B cell (primary cell): ENCODE data around the gene ATP11A. TPM values are rescaled to one million over a fixed set of nuclear protein-coding genes. Genes with fewer than 3 reads are reported as not detected.

Experiments
- ATAC-seq: fragments of 200-7000 bp; cut with Tn5 transposase; one replicate; pipeline ENCODE4 v1.10.0; 2021; ENCODE audit warnings: low read depth, mild to moderate bottlenecking, moderate number of reproducible peaks, moderate library complexity
- CTCF ChIA-PET: fragments of 350-600 bp; sonication (Branson Sonifier 250); formaldehyde crosslinking; loops from one replicate; lab custom pipeline; 2021; ENCODE audit warnings: antibody characterized with exemption, inconsistent platforms; lab: Charles Lee
- POLR2A ChIA-PET: fragments of 350-600 bp; sonication (Branson Sonifier 250); formaldehyde crosslinking; loops from one replicate; lab custom pipeline; 2021; ENCODE audit warnings: antibody characterized with exemption; lab: Charles Lee
- DNase-seq: peaks from one replicate; pipeline ENCODE4 v3.0.0; 2013
- H2AFZ ChIP-seq: 2 replicates; pipeline ENCODE4 v1.6.1; 2012; ENCODE audit warnings: mild to moderate bottlenecking, low read depth, low read length; ENCODE audit not compliant: insufficient read depth, poor library complexity, severe bottlenecking
- H3K27ac ChIP-seq, 2 donors: 1 replicate in 1 of 2; 2 replicates in 1 of 2; pipeline ENCODE4 v1.5.1; 2012 to 2013; ENCODE audit warnings: low read length in 2 of 2, mild to moderate bottlenecking in 2 of 2, moderate library complexity in 1 of 2
- H3K27me3 ChIP-seq, 4 experiments: fragments of 200-600 bp in 1 of 4; sonication (generic) in 1 of 4; replicated peaks in 1 of 4; 1 replicate in 2 of 4; 2 replicates in 2 of 4; pipeline versions ENCODE4 v1.6.1 to v1.7.0; 2013 to 2016; ENCODE audit warnings: low read length in 3 of 4, mild to moderate bottlenecking in 2 of 4, mixed read lengths in 1 of 4, moderate library complexity in 1 of 4; ENCODE audit not compliant: insufficient read depth in 4 of 4, control insufficient read depth in 3 of 4; ENCODE audit errors: control extremely low read depth in 1 of 4
- H3K36me3 ChIP-seq, 2 experiments: replicated peaks in 1 of 2; 1 replicate in 1 of 2; 2 replicates in 1 of 2; pipeline versions ENCODE4 v1.6.1 to v1.7.1; 2013; ENCODE audit warnings: low read length in 1 of 2; ENCODE audit not compliant: insufficient read depth in 2 of 2, control insufficient read depth in 1 of 2; ENCODE audit errors: control extremely low read depth in 1 of 2, extremely low read depth in 1 of 2
- H3K4me1 ChIP-seq, 2 donors: fragments of 200-600 bp in 1 of 2; sonication (generic) in 1 of 2; 1 replicate in 1 of 2; 2 replicates in 1 of 2; pipeline versions ENCODE4 v1.5.1 to v1.6.1; 2013 to 2017; ENCODE audit warnings: low read length in 2 of 2; ENCODE audit not compliant: control insufficient read depth in 2 of 2, insufficient read depth in 2 of 2
- H3K4me2 ChIP-seq: replicated peaks from 2 replicates; pipeline ENCODE3; 2012; ENCODE audit warnings: mild to moderate bottlenecking, low read depth, low read length; ENCODE audit not compliant: poor library complexity, severe bottlenecking
- H3K4me3 ChIP-seq, 5 experiments: fragments of 200-600 bp in 1 of 5; sonication (generic) in 1 of 5; 1 replicate in 3 of 5; 2 replicates in 2 of 5; pipeline versions ENCODE4 v1.5.1 to v1.7.0; 2011 to 2016; ENCODE audit warnings: low read length in 4 of 5, mild to moderate bottlenecking in 4 of 5, low read depth in 2 of 5, control low read depth in 1 of 5, moderate library complexity in 1 of 5; ENCODE audit not compliant: insufficient read depth in 1 of 5; ENCODE audit errors: control extremely low read depth in 1 of 5, extremely low read depth in 1 of 5
- H3K79me2 ChIP-seq: fragments of 200-600 bp; sonication (generic); one replicate; pipeline ENCODE4 v1.6.0; 2016; ENCODE audit warnings: low read length; ENCODE audit not compliant: control insufficient read depth, insufficient read depth
- H3K9ac ChIP-seq: fragments of 200-600 bp; sonication (generic); 2 replicates; pipeline ENCODE4 v1.6.1; 2017; ENCODE audit warnings: mild to moderate bottlenecking, low read length, moderate library complexity
- H3K9me3 ChIP-seq, 3 donors: one replicate each; pipeline versions ENCODE4 v1.6.1 to v1.7.1; 2013; ENCODE audit warnings: low read length in 2 of 3; ENCODE audit not compliant: control insufficient read depth in 2 of 3, insufficient read depth in 1 of 3; ENCODE audit errors: control extremely low read depth in 1 of 3
- H4K20me1 ChIP-seq: 2 replicates; pipeline ENCODE4 v1.6.0; 2012; ENCODE audit warnings: mild to moderate bottlenecking, low read length; ENCODE audit not compliant: insufficient read depth, control insufficient read depth, poor library complexity, severe bottlenecking
- H3K27ac Mint-ChIP-seq: one replicate; pipeline ENCODE4 v1.8.0; 2021; ENCODE audit warnings: mixed read lengths
- H3K27me3 Mint-ChIP-seq: one replicate; pipeline ENCODE4 v1.8.0; 2021; ENCODE audit warnings: mixed read lengths
- H3K4me1 Mint-ChIP-seq: one replicate; pipeline ENCODE4 v1.8.0; 2021; ENCODE audit warnings: mixed read lengths
- H3K4me3 Mint-ChIP-seq: one replicate; pipeline ENCODE4 v1.8.0; 2021; ENCODE audit warnings: mixed read lengths
- H3K9me3 Mint-ChIP-seq: one replicate; pipeline ENCODE4 v1.8.0; 2022; ENCODE audit warnings: mixed read lengths; ENCODE audit not compliant: insufficient read depth
- EZH2 ChIP-seq: IDR thresholded peaks from 2 replicates; pipeline ENCODE4 v1.6.1; 2012; ENCODE audit warnings: borderline replicate concordance, low read depth, mild to moderate bottlenecking, moderate library complexity, low read length; ENCODE audit not compliant: insufficient read depth, poor library complexity, severe bottlenecking
- WGBS: methylation state at CpG from one replicate; pipeline ENCODE4 v1.1.5; 2013; ENCODE audit warnings: missing lambda C conversion rate; ENCODE audit not compliant: insufficient coverage; 5-methylcytosine and 5-hydroxymethylcytosine counted together
- intact Hi-C: fragments of 100-400 bp; cut with micrococcal nuclease; formaldehyde crosslinking; loops from one replicate; pipeline ENCODE4 v1.10.0; 2022
- polyA plus RNA-seq: library from polyadenylated mRNA; depleted of rRNA; stranded (reverse); fragments of >200 nt; gene quantifications from 2 replicates; pipeline ENCODE4 v1.2.3, GENCODE V29; 2012
- total RNA-seq, 2 donors: library from RNA; stranded (reverse); fragments of 120-200 nt in 1 of 2; gene quantifications; 1 replicate in 1 of 2; 2 replicates in 1 of 2; pipeline versions ENCODE4 v1.2.3 to v1.2.4, GENCODE V29; 2013 to 2022
- TF ChIP-seq, protein P1 (sequence below): fragments of 200-600 bp; IDR thresholded peaks from one replicate; pipeline ENCODE4 v1.8.0; 2022; ENCODE audit warnings: antibody characterized with exemption, mild to moderate bottlenecking

ATP11A gene
- total and polyA plus RNA-seq, 2 donors (not counting 1 experiment from before 2014, with no cell fraction given): 36.9 to 60.3 TPM

DNA sequence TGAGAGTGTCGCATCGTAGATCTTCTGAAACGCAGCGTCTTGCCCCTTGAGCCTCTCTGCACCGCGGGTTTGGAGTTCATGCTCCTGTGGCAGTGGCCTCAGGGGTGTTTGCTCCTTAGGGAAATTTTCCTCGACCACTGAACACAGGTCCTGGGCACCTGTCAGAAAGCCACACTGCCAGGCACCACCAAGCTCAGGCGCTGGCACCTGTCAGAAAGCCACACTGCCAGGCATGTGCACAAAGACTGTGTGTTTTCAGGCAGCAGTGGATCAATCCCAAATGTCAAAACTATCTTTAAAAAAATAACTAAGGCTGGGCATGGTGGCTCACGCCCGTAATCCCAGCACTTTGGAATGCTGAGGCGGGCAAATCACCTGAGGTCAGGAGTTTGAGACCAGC is 87.1 kb downstream of the ATP11A start:
- no peak for DNase-seq
- Mint-ChIP-seq H3K9me3 (no peaks in the 10 kb centered on the region), H3K27me3 (no peaks in the 10 kb centered on the region), H3K4me1 (no peaks in the 10 kb centered on the region), H3K27ac (no peak overlapping the region), H3K4me3 (no peak overlapping the region)
- POLR2A ChIA-PET: no interaction called here
- H3K4me1 ChIP-seq: no peaks in the 10 kb centered on the region
- 94% methylated on average over 11 of the region's 11 CpGs for WGBS
- no peaks in the 10 kb centered on the region for H3K79me2 ChIP-seq
- no peak overlapping the region for H3K4me3 ChIP-seq
- no peaks in the 10 kb centered on the region for H3K27me3 ChIP-seq
- no peaks in the 10 kb centered on the region for H4K20me1 ChIP-seq
- H3K4me2 ChIP-seq: no peak overlapping the region
- H2AFZ ChIP-seq: no peak overlapping the region
- CTCF ChIA-PET: no interaction called here
- intact Hi-C loops: no loop called here
- no peak overlapping the region for H3K9ac ChIP-seq
- no peaks in the 10 kb centered on the region for H3K36me3 ChIP-seq
- no peak overlapping the region for H3K27ac ChIP-seq
- TF ChIP-seq, protein P1, sequence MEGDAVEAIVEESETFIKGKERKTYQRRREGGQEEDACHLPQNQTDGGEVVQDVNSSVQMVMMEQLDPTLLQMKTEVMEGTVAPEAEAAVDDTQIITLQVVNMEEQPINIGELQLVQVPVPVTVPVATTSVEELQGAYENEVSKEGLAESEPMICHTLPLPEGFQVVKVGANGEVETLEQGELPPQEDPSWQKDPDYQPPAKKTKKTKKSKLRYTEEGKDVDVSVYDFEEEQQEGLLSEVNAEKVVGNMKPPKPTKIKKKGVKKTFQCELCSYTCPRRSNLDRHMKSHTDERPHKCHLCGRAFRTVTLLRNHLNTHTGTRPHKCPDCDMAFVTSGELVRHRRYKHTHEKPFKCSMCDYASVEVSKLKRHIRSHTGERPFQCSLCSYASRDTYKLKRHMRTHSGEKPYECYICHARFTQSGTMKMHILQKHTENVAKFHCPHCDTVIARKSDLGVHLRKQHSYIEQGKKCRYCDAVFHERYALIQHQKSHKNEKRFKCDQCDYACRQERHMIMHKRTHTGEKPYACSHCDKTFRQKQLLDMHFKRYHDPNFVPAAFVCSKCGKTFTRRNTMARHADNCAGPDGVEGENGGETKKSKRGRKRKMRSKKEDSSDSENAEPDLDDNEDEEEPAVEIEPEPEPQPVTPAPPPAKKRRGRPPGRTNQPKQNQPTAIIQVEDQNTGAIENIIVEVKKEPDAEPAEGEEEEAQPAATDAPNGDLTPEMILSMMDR: no peak
- no peak for TF ChIP-seq EZH2
- no peaks in the 10 kb centered on the region for H3K9me3 ChIP-seq
- ATAC-seq: no peak

DNA sequence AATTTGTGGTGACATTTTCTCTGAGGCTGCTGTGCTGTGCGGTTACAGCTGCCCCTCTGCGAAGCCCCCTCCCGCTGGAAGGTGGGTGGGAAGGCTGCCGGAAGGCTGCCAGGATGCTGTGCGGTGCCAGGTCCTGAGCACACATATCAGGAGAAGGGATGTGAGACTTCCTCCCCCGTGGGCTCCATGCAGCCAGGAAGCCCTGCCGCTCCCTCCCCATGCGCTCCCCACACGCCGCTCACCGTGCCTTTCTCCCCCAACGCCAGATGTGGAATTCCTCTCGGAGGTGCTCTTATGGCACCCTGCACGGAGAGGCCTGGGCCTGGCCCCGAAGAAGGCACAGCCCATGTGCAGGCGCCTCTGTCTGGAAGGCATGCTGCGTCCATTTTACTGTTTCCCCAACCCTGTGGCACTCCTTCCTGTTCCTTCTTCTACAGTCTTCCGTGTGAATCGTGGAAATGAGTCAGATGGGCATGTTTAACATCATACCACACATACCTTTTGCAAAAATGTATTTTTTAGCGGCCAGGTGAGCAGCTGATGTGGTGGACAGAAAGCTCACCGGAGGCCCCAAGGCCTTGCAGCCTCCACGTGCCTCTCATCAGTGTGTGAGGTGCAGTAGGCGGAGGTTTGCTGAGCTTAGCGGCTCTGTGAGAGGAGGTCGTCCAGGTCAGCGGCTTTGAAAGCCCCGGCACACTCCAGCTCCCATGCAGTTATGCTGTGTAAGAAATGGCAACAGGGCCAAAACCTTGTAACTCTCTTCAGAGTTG is 88.0 kb downstream of the ATP11A start:
- H3K4me3 Mint-ChIP-seq: no peak overlapping the region

More for the DNA sequence above, 88.0 kb downstream of the ATP11A start:
- Histone ChIP-seq H3K4me1 (no peaks in the 10 kb centered on the region), H3K9me3 (no peaks in the 10 kb centered on the region), H4K20me1 (no peaks in the 10 kb centered on the region), H3K4me2 (no peak overlapping the region), H3K79me2 (no peaks in the 10 kb centered on the region), H3K27me3 (no peaks in the 10 kb centered on the region), H3K4me3 (no peak overlapping the region), H3K27ac (no peak overlapping the region), H2AFZ (no peak overlapping the region), H3K36me3 (no peaks in the 10 kb centered on the region), H3K9ac (no peak overlapping the region)
- Mint-ChIP-seq H3K9me3 (no peaks in the 10 kb centered on the region), H3K27me3 (no peaks in the 10 kb centered on the region), H3K4me1 (no peaks in the 10 kb centered on the region), H3K27ac (no peak overlapping the region)
- ChIA-PET POLR2A (no interaction called here), CTCF (no interaction called here)
- 88% methylated on average over 27 of the region's 27 CpGs for WGBS
- no peak for DNase-seq
- TF ChIP-seq, protein P1: no peak
- TF ChIP-seq EZH2: no peak
- intact Hi-C loops: no loop called here
- no peak for ATAC-seq
